Adrenal gland (tissue), 12 donors: Measurements from ENCODE around the gene ETV6. TPM values are rescaled to one million over a fixed set of nuclear protein-coding genes. Genes with fewer than 3 reads are reported as not detected.

Experiments
- DNase-seq, 7 donors: peaks; one replicate each; pipeline ENCODE4 v3.0.0-alpha.2; 2019 to 2020
- H3K27ac ChIP-seq, 5 donors: fragments of 200-600 bp; sonication (generic) in 4 of 5; 1 replicate in 3 of 5; 2 replicates in 2 of 5; pipeline versions ENCODE4 v1.5.1 to v1.8.0; 2016 to 2020; ENCODE audit warnings: mild to moderate bottlenecking in 1 of 5
- H3K27me3 ChIP-seq: fragments of 200-600 bp; 2 replicates; pipeline ENCODE4 v1.8.0; 2021
- H3K36me3 ChIP-seq, 2 donors: fragments of 200-600 bp; replicated peaks in 1 of 2; 1 replicate in 1 of 2; 2 replicates in 1 of 2; pipeline versions ENCODE4 v1.5.1 to v1.8.0; 2018 to 2022
- H3K4me1 ChIP-seq, 2 donors: fragments of 200-600 bp; replicated peaks in 1 of 2; 1 replicate in 1 of 2; 2 replicates in 1 of 2; pipeline versions ENCODE4 v1.5.1 to v1.8.0; 2018 to 2021
- H3K4me3 ChIP-seq, 4 donors: fragments of 200-600 bp; sonication (generic) in 3 of 4; one replicate each; pipeline ENCODE4 v1.5.1; 2016 to 2018
- H3K9me3 ChIP-seq, 3 donors: fragments of 200-600 bp; sonication (generic) in 1 of 3; replicated peaks in 1 of 3; 1 replicate in 2 of 3; 2 replicates in 1 of 3; pipeline versions ENCODE4 v1.5.1 to v1.8.0; 2016 to 2021
- CTCF ChIP-seq, 6 experiments: fragments of 450-650 bp in 4 of 6; fragments of 200-600 bp in 2 of 6; sonication (generic) in 1 of 6; IDR thresholded peaks; 1 replicate in 5 of 6; 2 replicates in 1 of 6; pipeline versions ENCODE4 v1.5.1 to v1.8.0; 2016 to 2021; ENCODE audit warnings: antibody characterized with exemption in 6 of 6, mild to moderate bottlenecking in 2 of 6, moderate library complexity in 1 of 6
- POLR2A ChIP-seq, 2 donors: fragments of 450-650 bp; IDR thresholded peaks; one replicate each; pipeline ENCODE4 v1.6.1; 2017; ENCODE audit warnings: antibody characterized with exemption in 2 of 2, mild to moderate bottlenecking in 2 of 2, moderate library complexity in 1 of 2
- WGBS, 4 donors: extraction: QIAGEN DNeasy Blood & Tissue Kit in 2 of 4; methylation state at CpG; one replicate each; pipeline versions ENCODE4 v1.1.5 to v1.1.7; 2013 to 2017; 5-methylcytosine and 5-hydroxymethylcytosine counted together
- intact Hi-C, 2 donors: fragments of 100-400 bp; cut with DNase I; formaldehyde crosslinking; loops; one replicate each; pipeline versions ENCODE4 v1.14.1 to v1.15.0; 2022 to 2023
- polyA plus RNA-seq, 3 donors: library from polyadenylated mRNA; stranded (reverse); fragments of 200-250 nt in 2 of 3; fragments of 350-450 nt in 1 of 3; fragmentation: Illumina TruSeq in 1 of 3; extraction: RNeasy Lipid Tissue Mini Kit (QIAGEN cat#74804) in 1 of 3; gene quantifications; one replicate each; pipeline ENCODE4 v1.2.3, GENCODE V29; 2013 to 2014
- total RNA-seq, 9 donors: library from RNA; depleted of rRNA in 4 of 9; stranded (reverse); fragments of >200 nt in 4 of 9; fragments of 120-200 nt in 1 of 9; fragmentation: NEBNext Ultra II Directional in 1 of 9; extraction: Animal tissue kit (Norgen Biotek cat#: 25700) in 1 of 9; gene quantifications; one replicate each; pipeline versions ENCODE4 v1.1.0 to v1.2.4, GENCODE V29; 2013 to 2023
- donor health status: healthy with polysubstance abuse.
- donor health status: Bipolar disorder and iron deficiency.
- donor health status: DM: yes; HTN: yes; CAD: no.
- donor health status: DM: no; HTN: no; CAD: no.
- donor health status: DM: no; HTN: no; CAD: no.
- donor health status: DM: yes; HTN: yes; CAD: no.

The ETV6 gene
- total and polyA plus RNA-seq, 12 donors: 9.6 to 46.6 (median 19.5) TPM

GRCh38 chr12:11652351-11653040 lies 3.0 kb downstream of the ETV6 start:
- Histone ChIP-seq H3K36me3 (no peaks in the 10 kb centered on the region), H3K4me1 (peaks cover 13 to 45% of the 10 kb centered on the region in 2 donors), H3K27me3 (no peaks in the 10 kb centered on the region), H3K4me3 (peak overlapping the region in 2 of 4 donors; percentile 1 to 84), H3K27ac (peak overlapping the region; percentile 1 to 97 (median 75)), H3K9me3 (no peaks in the 10 kb centered on the region)
- TF ChIP-seq POLR2A (IDR thresholded peaks at IDR 0.05) (peak in 1 of 2 donors; percentile 57), CTCF (IDR thresholded peaks at IDR 0.05) (no peak)
- intact Hi-C loops: loop anchor here in 1 of 2 donors (5.0 kb wide), 1 partner anchor 40 kb away; no protein-coding TSS in a partner anchor
- 4 to 9% (median 5%) methylated on average over 16 of the region's 16 CpGs for WGBS, 4 donors
- peak; percentile 28 to 76 (median 49) for DNase-seq

GRCh38 chr12:11653215-11653753 lies 3.8 kb downstream of the ETV6 start:
- WGBS, 4 donors: 40 to 51% (median 43%) methylated on average over 7 of the region's 7 CpGs
- no peaks in the 10 kb centered on the region for H3K9me3 ChIP-seq
- intact Hi-C loops: loop anchor here in 1 of 2 donors (5.0 kb wide), 1 partner anchor 39 kb away; no protein-coding TSS in a partner anchor
- DNase-seq: peak in 1 of 7 donors; percentile 27
- no peak for TF ChIP-seq CTCF (IDR thresholded peaks at IDR 0.05)
- no peak for TF ChIP-seq POLR2A (IDR thresholded peaks at IDR 0.05)
- H3K4me3 ChIP-seq: peak overlapping the region in 1 of 4 donors; percentile 84
- H3K4me1 ChIP-seq: peaks cover 14 to 45% of the 10 kb centered on the region in 2 donors
- H3K27me3 ChIP-seq: no peaks in the 10 kb centered on the region
- H3K36me3 ChIP-seq: no peaks in the 10 kb centered on the region
- peak overlapping the region in 3 of 5 donors; percentile 48 to 97 (median 75) for H3K27ac ChIP-seq

- H3K4me1 ChIP-seq: peaks cover 20 to 50% of the 10 kb centered on the region in 2 donors
- H3K27ac ChIP-seq: no peak overlapping the region
- intact Hi-C loops: loop anchor here in 1 of 2 donors (5.0 kb wide), 1 partner anchor 38 kb away; no protein-coding TSS in a partner anchor
- no peaks in the 10 kb centered on the region for H3K27me3 ChIP-seq
- 72 to 80% (median 75%) methylated on average over 4 of the region's 4 CpGs for WGBS, 4 donors
- no peaks in the 10 kb centered on the region for H3K9me3 ChIP-seq
- no peak for DNase-seq
- H3K4me3 ChIP-seq: no peak overlapping the region
- no peak for TF ChIP-seq CTCF (IDR thresholded peaks at IDR 0.05)
- no peak for TF ChIP-seq POLR2A (IDR thresholded peaks at IDR 0.05)
- H3K36me3 ChIP-seq: no peaks in the 10 kb centered on the region
Observed at GRCh38 chr12:11654338-11654737, 4.9 kb downstream of the ETV6 start.

- Histone ChIP-seq H3K27ac (no peak overlapping the region), H3K27me3 (no peaks in the 10 kb centered on the region), H3K4me3 (no peak overlapping the region), H3K9me3 (no peaks in the 10 kb centered on the region), H3K4me1 (peaks cover 20 to 50% of the 10 kb centered on the region in 2 donors), H3K36me3 (no peaks in the 10 kb centered on the region)
- TF ChIP-seq CTCF (IDR thresholded peaks at IDR 0.05): no peak
- no peak for TF ChIP-seq POLR2A (IDR thresholded peaks at IDR 0.05)
- intact Hi-C loops: loop anchor here in 1 of 2 donors (5.0 kb wide), 1 partner anchor 37 kb away; no protein-coding TSS in a partner anchor
- WGBS, 4 donors: 68 to 86% (median 79%) methylated on average over 2 of the region's 2 CpGs
- no peak for DNase-seq
Observed at GRCh38 chr12:11654802-11655201, 5.3 kb downstream of the ETV6 start.
